Progenitor cell of endocrine pancreas (in vitro differentiated cells): ENCODE data around the gene NUDT3. TPM values are rescaled to one million over a fixed set of nuclear protein-coding genes. Genes with fewer than 3 reads are reported as not detected.

Experiments used
- DNase-seq: peaks from one replicate; pipeline ENCODE4 v3.0.0; 2021; ENCODE audit warnings: low spot score; ENCODE audit not compliant: unreplicated experiment
- H3K27ac Mint-ChIP-seq: 2 replicates; pipeline ENCODE4 v1.8.0; 2021; ENCODE audit warnings: mild to moderate bottlenecking, moderate library complexity, mixed read lengths
- H3K27me3 Mint-ChIP-seq: 2 replicates; pipeline ENCODE4 v1.8.0; 2021; ENCODE audit warnings: mixed read lengths
- H3K36me3 Mint-ChIP-seq: 2 replicates; pipeline ENCODE4 v1.8.0; 2022; ENCODE audit warnings: mixed read lengths; ENCODE audit not compliant: insufficient read depth
- H3K4me1 Mint-ChIP-seq: 2 replicates; pipeline ENCODE4 v1.8.0; 2021; ENCODE audit warnings: low read depth, mixed read lengths
- H3K4me3 Mint-ChIP-seq: 2 replicates; pipeline ENCODE4 v1.8.0; 2021; ENCODE audit warnings: low read depth, mild to moderate bottlenecking, moderate library complexity, mixed read lengths
- H3K9me3 Mint-ChIP-seq: 2 replicates; pipeline ENCODE4 v1.8.0; 2021; ENCODE audit warnings: low read depth, mixed read lengths
- CTCF ChIP-seq: fragments of 200-600 bp; sonication (generic); IDR thresholded peaks from one replicate; pipeline ENCODE4 v1.5.0; 2021; ENCODE audit warnings: antibody characterized with exemption, mild to moderate bottlenecking; ENCODE audit not compliant: unreplicated experiment
- total RNA-seq: library from RNA; stranded (reverse); gene quantifications from 2 replicates; pipeline ENCODE4 v1.2.1, GENCODE V29; 2021

NUDT3 gene
- total RNA-seq, 1 donor from 2014 or later: 20.6 TPM

- no peaks in the 10 kb centered on the region for H3K27me3 Mint-ChIP-seq
- no peak overlapping the region for H3K27ac Mint-ChIP-seq
- no peak overlapping the region for H3K4me3 Mint-ChIP-seq
- H3K36me3 Mint-ChIP-seq: no peaks in the 10 kb centered on the region
- DNase-seq: no peak
- peaks cover 8% of the 10 kb centered on the region for H3K4me1 Mint-ChIP-seq
- no peaks in the 10 kb centered on the region for H3K9me3 Mint-ChIP-seq
- no peak for TF ChIP-seq CTCF
Observed at GRCh38 chr6:34302929-34303328, 89.5 kb downstream of the NUDT3 start.

- no peaks in the 10 kb centered on the region for H3K36me3 Mint-ChIP-seq
- no peak overlapping the region for H3K4me3 Mint-ChIP-seq
- TF ChIP-seq CTCF: no peak
- DNase-seq: no peak
- H3K9me3 Mint-ChIP-seq: no peaks in the 10 kb centered on the region
- H3K27ac Mint-ChIP-seq: no peak overlapping the region
- peaks cover 4% of the 10 kb centered on the region for H3K4me1 Mint-ChIP-seq
- no peaks in the 10 kb centered on the region for H3K27me3 Mint-ChIP-seq
Observed at GRCh38 chr6:34301408-34301807, 91.1 kb downstream of the NUDT3 start.

DNA sequence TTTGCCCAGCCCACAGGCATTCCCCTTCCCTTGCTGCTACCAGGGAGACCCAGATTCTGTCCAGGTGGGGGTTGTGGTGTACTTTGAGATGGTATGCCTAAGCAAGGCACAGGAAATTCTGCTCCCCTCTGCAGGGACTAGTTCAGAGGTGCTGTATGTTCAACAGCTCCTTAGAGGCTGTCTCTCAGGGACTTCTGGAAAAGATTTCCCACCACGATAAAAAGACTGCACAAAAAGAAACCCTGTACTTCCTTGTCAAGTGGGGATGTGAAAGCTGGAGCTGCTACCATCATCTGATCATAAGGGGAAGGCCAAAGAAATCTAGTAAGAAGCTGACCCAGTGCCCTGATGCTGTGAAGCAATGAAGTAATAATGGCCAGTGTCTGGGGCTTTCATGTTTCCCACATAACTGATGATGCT lies 92.1 kb downstream of the NUDT3 start:
- Mint-ChIP-seq H3K27ac (no peak overlapping the region), H3K36me3 (no peaks in the 10 kb centered on the region), H3K4me3 (no peak overlapping the region), H3K9me3 (no peaks in the 10 kb centered on the region), H3K27me3 (no peaks in the 10 kb centered on the region), H3K4me1 (peaks cover 1% of the 10 kb centered on the region)
- no peak for TF ChIP-seq CTCF
- no peak for DNase-seq

DNA sequence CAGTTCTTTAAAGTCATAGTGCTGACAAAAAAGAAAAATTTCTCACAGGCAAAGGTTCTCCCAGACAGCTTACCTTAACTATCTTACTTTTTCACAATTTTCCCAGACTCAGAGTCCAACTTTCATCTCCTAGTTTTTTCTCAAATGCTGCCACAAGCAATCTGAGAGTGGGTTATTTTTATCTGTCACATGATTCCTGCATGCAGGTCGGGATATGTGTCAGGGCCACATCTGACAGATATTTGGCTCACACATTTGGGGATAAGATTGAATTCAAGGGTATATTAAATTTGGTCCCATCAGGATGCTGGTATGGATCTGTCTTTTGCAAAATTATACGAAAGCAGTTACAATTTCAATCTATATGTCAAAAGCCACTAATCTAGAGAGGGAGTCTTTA lies 93.5 kb downstream of the NUDT3 start:
- H3K9me3 Mint-ChIP-seq: no peaks in the 10 kb centered on the region
- H3K36me3 Mint-ChIP-seq: peaks cover 3% of the 10 kb centered on the region
- no peak for DNase-seq
- peaks cover 1% of the 10 kb centered on the region for H3K4me1 Mint-ChIP-seq
- H3K4me3 Mint-ChIP-seq: no peak overlapping the region
- no peak for TF ChIP-seq CTCF
- no peaks in the 10 kb centered on the region for H3K27me3 Mint-ChIP-seq
- H3K27ac Mint-ChIP-seq: no peak overlapping the region

- H3K27me3 Mint-ChIP-seq: no peaks in the 10 kb centered on the region
- no peak overlapping the region for H3K4me3 Mint-ChIP-seq
- TF ChIP-seq CTCF: no peak
- peaks cover 10% of the 10 kb centered on the region for H3K36me3 Mint-ChIP-seq
- peak overlapping the region; percentile 19 for H3K27ac Mint-ChIP-seq
- H3K4me1 Mint-ChIP-seq: no peaks in the 10 kb centered on the region
- H3K9me3 Mint-ChIP-seq: no peaks in the 10 kb centered on the region
- DNase-seq: no peak
Observed at GRCh38 chr6:34295721-34296120, 96.7 kb downstream of the NUDT3 start.
